DOHH2 (cell line): ENCODE data around the gene MAP2K5.

ENCODE experiments used
- H3F3A ChIP-seq: fragments of 200-600 bp; sonication (generic), shearing (Covaris generic); 2 replicates; pipeline ENCODE4 v1.6.0; 2016; ENCODE audit warnings: antibody characterized with exemption, mild to moderate bottlenecking; ENCODE audit not compliant: control insufficient read depth, insufficient read depth
- H3K27ac ChIP-seq: fragments of 200-600 bp; sonication (generic); 2 replicates; pipeline ENCODE4 v1.5.1; 2014; ENCODE audit warnings: low read depth, mild to moderate bottlenecking, low read length, moderate library complexity
- H3K27me3 ChIP-seq: fragments of 200-600 bp; sonication (generic); 2 replicates; pipeline ENCODE4 v1.6.1; 2014; ENCODE audit warnings: mild to moderate bottlenecking, low read length, mixed read lengths; ENCODE audit not compliant: control insufficient read depth
- H3K36me3 ChIP-seq: fragments of 200-600 bp; sonication (generic); 2 replicates; pipeline ENCODE4 v1.6.1; 2014; ENCODE audit warnings: mild to moderate bottlenecking, low read length, moderate library complexity, mixed read lengths; ENCODE audit not compliant: control insufficient read depth
- H3K4me1 ChIP-seq: fragments of 200-600 bp; sonication (generic); 2 replicates; pipeline ENCODE4 v1.6.1; 2014; ENCODE audit warnings: mild to moderate bottlenecking, low read length, mixed read lengths; ENCODE audit not compliant: control insufficient read depth
- H3K4me2 ChIP-seq: fragments of 200-600 bp; sonication (generic); 2 replicates; pipeline ENCODE4 v1.6.0; 2014; ENCODE audit warnings: mild to moderate bottlenecking, low read length, moderate library complexity
- H3K4me3 ChIP-seq: fragments of 200-600 bp; sonication (generic); 2 replicates; pipeline ENCODE4 v1.5.1; 2014; ENCODE audit warnings: mild to moderate bottlenecking, low read length, mixed read lengths
- H3K79me2 ChIP-seq: fragments of 200-600 bp; sonication (generic); 2 replicates; pipeline ENCODE4 v1.6.1; 2014; ENCODE audit warnings: mild to moderate bottlenecking, low read length, mixed read lengths; ENCODE audit not compliant: control insufficient read depth
- H3K9me2 ChIP-seq: fragments of 200-600 bp; sonication (generic); replicated peaks from 2 replicates; pipeline ENCODE4 v1.6.1; 2014; ENCODE audit warnings: mild to moderate bottlenecking, low read length, mixed read lengths; ENCODE audit not compliant: control insufficient read depth
- H3K9me3 ChIP-seq: fragments of 200-600 bp; sonication (generic); 2 replicates; pipeline ENCODE4 v1.6.1; 2014; ENCODE audit warnings: antibody characterized with exemption, low read length, mixed read lengths; ENCODE audit not compliant: control insufficient read depth, insufficient read depth
- H4K20me1 ChIP-seq: fragments of 200-600 bp; sonication (generic); 2 replicates; pipeline ENCODE4 v1.6.0; 2014; ENCODE audit warnings: low read depth, mild to moderate bottlenecking, antibody characterized with exemption, low read length, moderate library complexity; ENCODE audit not compliant: control insufficient read depth, insufficient read depth
- EZH2phosphoT487 ChIP-seq: fragments of 200-600 bp; sonication (generic); IDR thresholded peaks from 2 replicates; pipeline ENCODE4 v1.6.1; 2017; ENCODE audit warnings: borderline replicate concordance, mild to moderate bottlenecking, antibody characterized with exemption, low read length, moderate library complexity, mixed read lengths
- TF ChIP-seq, protein P1 (sequence below): fragments of 200-600 bp; sonication (generic); IDR thresholded peaks from one replicate; pipeline ENCODE4 v1.5.1; 2014; ENCODE audit warnings: antibody characterized with exemption, mild to moderate bottlenecking, low read depth, low read length; ENCODE audit not compliant: poor library complexity, severe bottlenecking

MAP2K5 gene

DNA sequence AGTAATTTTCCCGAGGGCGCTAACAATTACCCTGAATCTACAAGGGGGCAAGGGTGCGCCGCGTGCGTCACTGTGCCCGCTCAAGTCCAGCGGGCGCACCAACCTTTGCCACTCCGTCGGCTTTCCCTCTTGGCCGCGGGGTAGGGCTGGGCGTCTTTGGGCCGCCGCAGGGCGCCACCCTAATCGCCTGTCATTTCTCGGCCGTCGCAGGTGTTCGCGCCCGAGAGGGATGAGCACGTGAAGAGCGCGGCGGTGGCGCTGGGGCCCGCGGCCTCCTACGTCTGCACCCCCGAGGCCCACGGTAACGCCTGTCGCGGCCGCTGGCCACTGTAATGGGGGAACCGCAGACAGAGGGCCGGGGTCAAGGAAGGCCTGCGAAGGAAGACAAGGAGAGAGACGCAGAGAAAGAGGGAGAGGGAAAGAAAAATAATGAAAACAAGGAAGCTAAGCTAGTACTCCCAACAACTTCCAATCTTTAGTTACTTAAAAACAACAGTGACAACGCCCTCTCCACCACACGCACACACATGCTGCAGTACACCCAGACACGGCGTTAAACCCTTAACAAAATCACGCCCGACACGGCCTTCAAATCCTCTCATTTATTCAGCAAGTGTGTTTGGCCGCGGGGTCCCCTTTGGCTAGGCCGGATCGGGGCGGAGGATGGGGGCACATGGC lies 286.6 kb downstream of the MAP2K5 start:
- Histone ChIP-seq H3K4me3 (no peak overlapping the region), H3K4me1 (peaks cover 14% of the 10 kb centered on the region), H3K9me2 (no peaks in the 10 kb centered on the region), H4K20me1 (no peaks in the 10 kb centered on the region), H3F3A (no peaks in the 10 kb centered on the region), H3K27me3 (peaks cover 28% of the 10 kb centered on the region), H3K36me3 (no peaks in the 10 kb centered on the region), H3K4me2 (no peak overlapping the region), H3K9me3 (no peaks in the 10 kb centered on the region; the same call in 1 of the 2 replicates), H3K79me2 (no peaks in the 10 kb centered on the region), H3K27ac (no peak overlapping the region)
- TF ChIP-seq EZH2phosphoT487 = no peak
- TF ChIP-seq, protein P1, sequence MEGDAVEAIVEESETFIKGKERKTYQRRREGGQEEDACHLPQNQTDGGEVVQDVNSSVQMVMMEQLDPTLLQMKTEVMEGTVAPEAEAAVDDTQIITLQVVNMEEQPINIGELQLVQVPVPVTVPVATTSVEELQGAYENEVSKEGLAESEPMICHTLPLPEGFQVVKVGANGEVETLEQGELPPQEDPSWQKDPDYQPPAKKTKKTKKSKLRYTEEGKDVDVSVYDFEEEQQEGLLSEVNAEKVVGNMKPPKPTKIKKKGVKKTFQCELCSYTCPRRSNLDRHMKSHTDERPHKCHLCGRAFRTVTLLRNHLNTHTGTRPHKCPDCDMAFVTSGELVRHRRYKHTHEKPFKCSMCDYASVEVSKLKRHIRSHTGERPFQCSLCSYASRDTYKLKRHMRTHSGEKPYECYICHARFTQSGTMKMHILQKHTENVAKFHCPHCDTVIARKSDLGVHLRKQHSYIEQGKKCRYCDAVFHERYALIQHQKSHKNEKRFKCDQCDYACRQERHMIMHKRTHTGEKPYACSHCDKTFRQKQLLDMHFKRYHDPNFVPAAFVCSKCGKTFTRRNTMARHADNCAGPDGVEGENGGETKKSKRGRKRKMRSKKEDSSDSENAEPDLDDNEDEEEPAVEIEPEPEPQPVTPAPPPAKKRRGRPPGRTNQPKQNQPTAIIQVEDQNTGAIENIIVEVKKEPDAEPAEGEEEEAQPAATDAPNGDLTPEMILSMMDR = no peak

DNA sequence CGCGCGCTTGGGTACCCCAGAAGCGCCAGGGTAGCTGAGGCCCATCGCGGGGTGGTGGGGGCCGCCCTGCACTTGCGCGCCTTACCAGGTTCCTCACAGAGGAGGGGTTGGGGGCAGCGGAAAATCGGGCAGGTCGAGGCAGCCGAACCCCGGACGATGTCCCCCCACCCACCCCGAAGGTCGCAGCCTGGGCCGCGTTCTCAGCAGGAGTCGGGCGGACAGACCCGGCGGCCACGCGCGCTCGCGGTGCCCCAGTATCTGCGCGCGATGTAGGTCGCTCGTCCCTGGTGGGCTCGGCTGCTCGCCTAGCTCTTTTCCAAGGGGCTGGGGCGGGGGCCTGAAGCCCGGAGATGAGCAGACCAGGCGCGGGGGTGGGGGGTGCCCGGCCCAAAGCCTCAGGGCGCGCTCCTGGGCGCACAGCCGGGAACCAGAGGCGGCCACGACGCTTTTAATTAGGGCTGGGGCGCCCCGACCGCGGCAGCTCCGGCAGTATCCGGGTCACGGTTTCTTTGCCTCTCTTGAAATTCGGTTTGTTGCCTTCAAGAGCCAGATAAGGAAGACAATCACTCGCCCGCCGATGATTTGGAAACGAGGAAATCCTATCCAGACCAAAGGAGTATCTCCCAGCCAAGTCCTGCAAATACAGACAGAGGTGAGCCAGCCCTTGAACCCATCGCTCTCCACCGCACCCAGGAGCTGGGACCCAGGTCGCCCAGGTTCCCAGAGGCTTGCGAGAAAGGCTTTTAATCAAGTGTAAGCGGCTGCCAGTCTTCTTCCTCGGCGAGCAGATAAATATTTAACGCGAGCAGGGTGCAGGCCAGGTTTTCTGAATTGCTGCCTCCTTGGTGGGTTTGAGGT lies 287.4 kb downstream of the MAP2K5 start:
- TF ChIP-seq, protein P1 = no peak
- TF ChIP-seq EZH2phosphoT487 = no peak
- no peaks in the 10 kb centered on the region for H3K36me3 ChIP-seq
- no peaks in the 10 kb centered on the region for H3K9me2 ChIP-seq
- H3K4me1 ChIP-seq = peaks cover 21% of the 10 kb centered on the region
- H3K79me2 ChIP-seq = no peaks in the 10 kb centered on the region
- no peak overlapping the region for H3K27ac ChIP-seq
- H4K20me1 ChIP-seq = no peaks in the 10 kb centered on the region
- no peak overlapping the region for H3K4me3 ChIP-seq
- H3K4me2 ChIP-seq = no peak overlapping the region
- no peaks in the 10 kb centered on the region for H3F3A ChIP-seq
- H3K9me3 ChIP-seq = no peaks in the 10 kb centered on the region; the same call in 1 of the 2 replicates
- peaks cover 26% of the 10 kb centered on the region for H3K27me3 ChIP-seq

DNA sequence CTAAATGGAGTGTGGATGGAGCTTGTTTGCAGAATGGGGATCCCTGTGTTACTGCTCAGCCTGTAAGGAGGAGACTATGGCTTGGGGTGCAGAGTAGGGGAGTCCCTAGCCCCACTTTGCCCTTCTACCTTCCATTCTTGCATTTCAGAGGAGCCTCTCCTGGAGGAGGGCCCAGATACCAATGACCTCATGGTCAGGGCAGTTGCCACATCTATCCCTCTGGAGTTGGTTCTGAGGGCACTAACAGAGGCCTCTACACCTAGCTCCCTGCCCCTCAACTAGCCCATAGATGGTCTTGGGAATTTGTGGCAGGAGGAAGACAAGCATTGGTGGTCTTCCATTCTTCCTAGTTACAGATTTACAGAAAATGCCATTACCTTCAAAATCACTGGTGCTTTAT lies 288.9 kb downstream of the MAP2K5 start:
- TF ChIP-seq, protein P1 = no peak
- TF ChIP-seq EZH2phosphoT487 = no peak
- Histone ChIP-seq H3K4me3 (no peak overlapping the region), H3K27me3 (peaks cover 37% of the 10 kb centered on the region), H3K27ac (no peak overlapping the region), H3K9me2 (no peaks in the 10 kb centered on the region), H3K79me2 (no peaks in the 10 kb centered on the region), H4K20me1 (no peaks in the 10 kb centered on the region), H3K36me3 (no peaks in the 10 kb centered on the region), H3K4me2 (no peak overlapping the region), H3K4me1 (peaks cover 35% of the 10 kb centered on the region), H3F3A (no peaks in the 10 kb centered on the region), H3K9me3 (no peaks in the 10 kb centered on the region; the same call in 1 of the 2 replicates)
